Muscle of leg (tissue), 11 donors: ENCODE results near the gene MARCHF7. TPM values are rescaled to one million over a fixed set of nuclear protein-coding genes. Genes with fewer than 3 reads are reported as not detected.
A peak's percentile ranks its signal among the peaks of the same experiment; 100 is the strongest.
"Not testable (repeated sequence)": the region's sequence is repeated elsewhere in the genome, so short reads cannot be mapped to it uniquely, and the experiment has no call there.

Experiments used
- DNase-seq: peaks from one replicate; pipeline ENCODE4 v3.0.0; 2013
- H3K27ac ChIP-seq: one replicate; pipeline ENCODE4 v1.5.1; 2013; ENCODE audit warnings: mild to moderate bottlenecking, low read length, control low read depth
- H3K27me3 ChIP-seq: one replicate; pipeline ENCODE4 v1.6.1; 2013; ENCODE audit warnings: low read length; ENCODE audit not compliant: control insufficient read depth, insufficient read depth
- H3K36me3 ChIP-seq: one replicate; pipeline ENCODE4 v1.6.1; 2013; ENCODE audit warnings: low read length; ENCODE audit not compliant: control insufficient read depth, insufficient read depth
- H3K4me1 ChIP-seq: one replicate; pipeline ENCODE4 v1.6.1; 2013; ENCODE audit warnings: low read length; ENCODE audit not compliant: control insufficient read depth, insufficient read depth
- H3K4me3 ChIP-seq: one replicate; pipeline ENCODE4 v1.5.1; 2013; ENCODE audit warnings: low read length, control low read depth
- H3K9me3 ChIP-seq: replicated peaks from 2 replicates; pipeline ENCODE4 v1.6.1; 2013; ENCODE audit warnings: low read depth, low read length; ENCODE audit not compliant: control insufficient read depth
- WGBS: methylation state at CpG from one replicate; pipeline ENCODE4 v1.1.5; 2013; ENCODE audit warnings: missing lambda C conversion rate; ENCODE audit not compliant: insufficient coverage; 5-methylcytosine and 5-hydroxymethylcytosine counted together
- polyA plus RNA-seq, 8 donors: library from polyadenylated mRNA; unstranded; fragments of 120-200 nt; gene quantifications; one replicate each; pipeline versions ENCODE4 v1.2.1 to v1.2.3, GENCODE V29; 2013; ENCODE audit warnings: inconsistent platforms in 1 of 8, low replicate concordance in 1 of 8; ENCODE audit not compliant: insufficient read length in 8 of 8, insufficient read depth in 1 of 8
- total RNA-seq: library from RNA; stranded (reverse); fragments of 120-200 nt; gene quantifications from one replicate; pipeline ENCODE4 v1.2.4, GENCODE V29; 2013

The MARCHF7 gene
- total and polyA plus RNA-seq, 9 donors = 73.2 to 108 (median 97.9) TPM

DNA sequence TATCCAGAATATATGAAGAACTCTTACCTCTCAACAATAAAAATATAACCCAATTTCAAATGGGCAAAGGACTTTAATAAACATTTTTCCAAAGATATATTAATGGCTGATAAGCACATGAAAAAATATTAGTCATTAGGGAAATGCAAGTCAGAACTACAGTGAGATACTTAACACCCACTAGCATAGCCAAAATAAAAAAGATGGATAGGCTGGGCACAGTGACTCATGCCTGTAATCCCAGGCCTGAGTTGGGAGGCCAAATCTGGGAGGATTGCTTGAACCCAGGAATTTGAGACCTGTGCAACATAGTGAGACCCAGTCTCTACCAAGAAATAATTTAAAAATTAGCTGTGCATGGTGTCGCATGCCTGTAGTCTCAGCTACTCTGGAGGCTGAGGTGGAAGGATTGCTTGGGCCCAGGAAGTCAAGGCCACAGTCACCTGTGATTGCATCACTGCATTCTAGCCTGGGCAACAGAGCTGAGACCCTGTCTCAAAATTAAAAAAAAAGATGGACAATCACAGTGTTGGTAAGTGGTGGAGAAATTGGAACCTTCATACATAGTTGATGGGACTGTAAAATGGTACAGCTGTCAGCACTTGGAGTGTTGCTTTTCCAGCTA, 25.1 kb downstream of the MARCHF7 start:
- Histone ChIP-seq H3K4me1 (peaks cover 3% of the 10 kb centered on the region), H3K36me3 (peaks cover 39% of the 10 kb centered on the region), H3K4me3 (no peak overlapping the region), H3K27ac (no peak overlapping the region), H3K27me3 (no peaks in the 10 kb centered on the region), H3K9me3 (no peaks in the 10 kb centered on the region)
- 86% methylated on average over 1 of the region's 1 CpG for WGBS
- DNase-seq = no peak

DNA sequence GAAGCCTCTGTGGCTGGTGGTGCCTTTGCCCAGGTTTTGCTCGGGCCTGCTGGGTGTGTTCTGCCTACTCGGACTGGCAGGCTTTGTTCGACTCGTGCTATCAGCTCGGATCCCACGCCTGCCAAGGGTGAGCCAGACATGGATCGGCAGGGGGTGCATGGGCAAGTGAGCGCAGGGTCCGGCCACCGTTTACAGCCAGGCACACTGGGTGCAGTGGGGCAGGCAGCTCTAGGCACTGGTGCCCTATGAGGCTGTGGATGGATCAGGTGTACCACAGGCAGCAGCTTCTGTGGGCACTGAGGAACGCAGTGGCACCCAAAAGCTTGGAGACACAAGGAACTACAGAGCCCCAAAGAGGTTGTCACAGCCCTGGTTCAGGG, 25.6 kb downstream of the MARCHF7 start:
- Histone ChIP-seq H3K36me3 (peaks cover 37% of the 10 kb centered on the region), H3K27me3 (no peaks in the 10 kb centered on the region), H3K27ac (no peak overlapping the region), H3K4me3 (no peak overlapping the region), H3K9me3 (no peaks in the 10 kb centered on the region), H3K4me1 (peaks cover 3% of the 10 kb centered on the region)
- no peak for DNase-seq
- 97% methylated on average over 11 of the region's 11 CpGs for WGBS

DNA sequence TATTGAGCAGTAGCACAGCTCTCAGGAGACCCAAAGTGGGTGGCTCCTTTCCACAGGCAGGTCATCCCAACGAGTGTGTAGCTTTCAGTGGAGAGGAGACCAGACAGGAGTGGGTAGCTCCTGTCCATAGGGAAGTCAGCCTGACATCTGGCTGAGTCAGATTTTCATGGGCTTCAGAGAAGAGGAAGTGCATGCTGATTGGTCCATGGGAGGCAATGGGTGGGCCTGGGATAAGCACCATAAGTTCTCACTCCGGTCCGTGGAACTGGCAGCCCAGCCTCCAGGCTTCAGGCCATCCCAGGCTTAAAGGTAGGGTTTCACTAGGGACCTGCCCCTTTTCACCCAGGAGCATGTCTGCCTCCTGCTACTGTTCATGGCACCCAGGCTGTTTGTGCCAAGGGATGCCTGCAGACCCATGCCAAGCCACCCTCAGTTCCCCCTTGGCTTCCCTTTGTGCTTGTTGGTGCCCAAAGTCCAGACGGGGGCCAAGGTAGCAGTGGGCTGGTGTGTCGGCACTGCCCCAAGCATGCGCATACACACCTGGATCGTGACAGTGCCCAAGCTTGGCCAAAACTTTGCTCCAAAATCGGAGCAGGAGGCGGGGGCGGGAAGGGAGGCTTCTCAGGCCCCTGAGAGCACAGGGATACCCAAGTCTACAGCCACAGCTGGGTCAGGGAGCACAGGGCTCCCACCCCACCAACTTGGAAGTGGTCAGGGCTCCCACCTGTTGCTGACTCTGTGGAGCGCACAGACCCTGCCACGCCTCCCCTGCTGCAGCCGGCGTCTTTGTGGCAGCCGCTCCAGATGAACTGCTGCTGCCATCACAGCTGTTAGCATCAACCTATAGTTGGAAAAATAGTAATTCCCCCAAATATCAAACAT, 26.4 kb downstream of the MARCHF7 start:
- Histone ChIP-seq H3K27ac (no peak overlapping the region), H3K4me1 (peaks cover 3% of the 10 kb centered on the region), H3K36me3 (peaks cover 34% of the 10 kb centered on the region), H3K9me3 (no peaks in the 10 kb centered on the region), H3K4me3 (no peak overlapping the region), H3K27me3 (no peaks in the 10 kb centered on the region)
- peak; percentile 31 for DNase-seq
- 83% methylated on average over 10 of the region's 15 CpGs for WGBS

DNA sequence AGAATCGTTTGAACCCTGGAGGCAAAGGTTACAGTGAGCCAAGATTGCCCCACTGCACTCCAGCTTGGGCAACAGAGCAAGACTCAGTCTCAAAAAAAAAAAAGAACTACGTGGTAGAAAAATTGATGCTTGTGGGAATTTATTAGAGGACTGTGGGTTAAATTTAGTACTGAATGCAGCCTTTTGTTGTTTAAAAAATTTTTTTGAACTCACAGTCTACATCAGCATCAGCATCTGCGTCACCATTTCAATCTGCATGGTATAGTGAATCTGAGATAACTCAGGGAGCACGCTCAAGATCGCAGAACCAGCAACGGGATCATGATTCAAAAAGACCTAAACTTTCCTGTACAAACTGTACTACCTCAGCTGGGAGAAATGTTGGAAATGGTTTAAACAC, 30.5 kb downstream of the MARCHF7 start:
- H3K4me1 ChIP-seq = peaks cover 3% of the 10 kb centered on the region
- no peak for DNase-seq
- H3K4me3 ChIP-seq = no peak overlapping the region
- WGBS = 67% methylated on average over 1 of the region's 6 CpGs
- H3K27me3 ChIP-seq = no peaks in the 10 kb centered on the region
- H3K9me3 ChIP-seq = no peaks in the 10 kb centered on the region
- peaks cover 24% of the 10 kb centered on the region for H3K36me3 ChIP-seq
- no peak overlapping the region for H3K27ac ChIP-seq

- peaks cover 2% of the 10 kb centered on the region for H3K9me3 ChIP-seq
- no peaks in the 10 kb centered on the region for H3K4me1 ChIP-seq
- H3K36me3 ChIP-seq = peaks cover 30% of the 10 kb centered on the region
- no peak for DNase-seq
- H3K27me3 ChIP-seq = no peaks in the 10 kb centered on the region
- no peak overlapping the region for H3K4me3 ChIP-seq
- no CpG with 5 or more reads among the region's 3 CpGs for WGBS
- no peak overlapping the region for H3K27ac ChIP-seq
Measured at GRCh38 chr2:159744363-159744762, 32.1 kb downstream of the MARCHF7 start.

- peaks cover 34% of the 10 kb centered on the region for H3K36me3 ChIP-seq
- H3K4me1 ChIP-seq, DNase-seq, H3K9me3 ChIP-seq, H3K27me3 ChIP-seq, H3K27ac ChIP-seq, H3K4me3 ChIP-seq: not testable (repeated sequence)
- 95% methylated on average over 6 of the region's 11 CpGs for WGBS
Measured at GRCh38 chr2:159745237-159745636, 32.9 kb downstream of the MARCHF7 start.

DNA sequence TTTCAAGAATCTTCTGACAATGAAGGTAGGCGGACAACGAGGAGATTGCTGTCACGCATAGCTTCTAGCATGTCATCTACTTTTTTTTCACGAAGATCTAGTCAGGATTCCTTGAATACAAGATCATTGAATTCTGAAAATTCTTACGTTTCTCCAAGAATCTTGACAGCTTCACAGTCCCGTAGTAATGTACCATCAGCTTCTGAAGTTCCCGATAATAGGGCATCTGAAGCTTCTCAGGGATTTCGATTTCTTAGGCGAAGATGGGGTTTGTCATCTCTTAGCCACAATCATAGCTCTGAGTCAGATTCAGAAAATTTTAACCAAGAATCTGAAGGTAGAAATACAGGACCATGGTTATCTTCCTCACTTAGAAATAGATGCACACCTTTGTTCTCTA, 35.8 kb downstream of the MARCHF7 start:
- no peaks in the 10 kb centered on the region for H3K27me3 ChIP-seq
- WGBS = 100% methylated on average over 5 of the region's 9 CpGs
- no peak for DNase-seq
- peaks cover 2% of the 10 kb centered on the region for H3K9me3 ChIP-seq
- H3K27ac ChIP-seq = no peak overlapping the region
- no peak overlapping the region for H3K4me3 ChIP-seq
- H3K4me1 ChIP-seq = no peaks in the 10 kb centered on the region
- peaks cover 39% of the 10 kb centered on the region for H3K36me3 ChIP-seq

DNA sequence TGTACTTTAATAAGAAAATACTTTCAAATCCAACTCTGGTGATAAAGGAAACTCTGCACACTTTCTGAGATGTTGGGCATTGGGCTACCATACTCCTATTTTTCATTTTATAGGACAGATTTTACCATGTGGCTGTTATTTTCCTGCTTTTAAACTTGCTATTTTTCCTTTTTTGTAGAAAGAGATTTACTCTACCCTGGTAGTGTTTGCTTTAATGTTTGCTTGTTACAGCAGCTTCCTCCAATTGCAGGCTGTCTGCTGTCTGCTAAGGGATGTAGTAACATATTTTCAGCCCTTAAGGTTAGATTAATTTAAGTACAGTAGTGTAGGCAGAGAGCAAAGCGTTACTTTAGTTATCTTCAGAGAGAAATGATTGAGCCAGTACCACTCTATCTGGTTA, 38.6 kb downstream of the MARCHF7 start:
- Histone ChIP-seq H3K4me3 (no peak overlapping the region), H3K27me3 (no peaks in the 10 kb centered on the region), H3K9me3 (peaks cover 2% of the 10 kb centered on the region), H3K4me1 (no peaks in the 10 kb centered on the region), H3K27ac (no peak overlapping the region), H3K36me3 (peaks cover 45% of the 10 kb centered on the region)
- no peak for DNase-seq
- WGBS = no CpG with 5 or more reads among the region's 1 CpG

DNA sequence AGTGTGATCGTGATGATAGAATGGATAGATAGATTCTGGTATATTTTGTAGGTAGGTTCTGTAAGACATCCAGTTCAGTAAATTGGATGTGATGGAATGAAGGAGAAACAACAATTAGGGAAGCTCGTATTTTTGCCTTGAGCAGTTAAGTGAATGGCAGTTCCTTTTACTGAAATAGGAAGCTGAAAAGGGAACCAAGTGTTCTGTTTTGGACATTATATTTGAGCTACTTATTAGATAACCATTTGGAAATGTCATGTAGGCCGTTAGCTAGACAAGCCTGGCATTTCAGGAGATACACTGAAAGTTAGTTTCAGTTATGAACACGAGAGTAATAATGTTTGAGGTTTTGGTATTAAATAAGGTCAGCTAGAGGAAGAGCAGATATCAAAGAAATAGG, 41.5 kb downstream of the MARCHF7 start:
- Histone ChIP-seq H3K27me3 (no peaks in the 10 kb centered on the region), H3K36me3 (peaks cover 41% of the 10 kb centered on the region)

GRCh38 chr2:159755014-159755413, 42.7 kb downstream of the MARCHF7 start:
- H3K4me3 ChIP-seq = no peak overlapping the region
- H3K27me3 ChIP-seq = no peaks in the 10 kb centered on the region
- WGBS = 97% methylated on average over 2 of the region's 2 CpGs
- no peaks in the 10 kb centered on the region for H3K9me3 ChIP-seq
- peaks cover 37% of the 10 kb centered on the region for H3K36me3 ChIP-seq
- H3K4me1 ChIP-seq = no peaks in the 10 kb centered on the region
- no peak for DNase-seq
- H3K27ac ChIP-seq = no peak overlapping the region

More for the DNA sequence above, 41.5 kb downstream of the MARCHF7 start:
- no peak overlapping the region for H3K4me3 ChIP-seq
- H3K4me1 ChIP-seq = no peaks in the 10 kb centered on the region
- peak; percentile 37 for DNase-seq
- 75% methylated on average over 4 of the region's 4 CpGs for WGBS
- no peak overlapping the region for H3K27ac ChIP-seq
- no peaks in the 10 kb centered on the region for H3K9me3 ChIP-seq
